ENCODE data around the gene TMEM163.

DNA sequence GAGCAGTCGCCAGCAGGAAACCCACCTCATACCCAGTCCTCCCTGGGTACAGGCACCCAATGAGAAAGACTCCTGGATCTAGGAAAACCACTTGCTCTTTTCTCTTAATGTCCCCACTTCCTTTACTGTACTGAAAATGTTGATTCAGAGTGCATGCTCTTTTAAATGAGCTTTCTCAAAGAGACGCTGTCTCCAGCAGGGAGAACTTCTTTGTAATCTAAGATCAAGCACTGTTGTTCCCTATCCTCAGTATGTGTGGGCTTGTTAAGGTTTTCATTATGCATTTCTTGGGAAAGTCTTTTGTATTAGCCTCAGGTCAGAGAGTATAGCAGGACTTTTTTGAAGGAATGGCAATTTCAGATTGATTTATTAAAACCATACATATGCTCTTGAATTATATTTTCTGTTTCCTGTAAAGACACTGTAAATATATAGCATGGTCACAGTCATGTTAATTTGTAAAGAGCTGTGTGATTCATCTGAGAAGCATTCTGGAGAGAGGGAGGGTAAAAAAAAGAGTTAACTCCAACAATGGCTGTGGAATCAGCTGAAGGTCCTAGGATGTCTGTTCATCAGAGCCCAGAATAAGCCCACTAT is 286.9 kb downstream of the TMEM163 start:
- TF ChIP-seq, protein P1, sequence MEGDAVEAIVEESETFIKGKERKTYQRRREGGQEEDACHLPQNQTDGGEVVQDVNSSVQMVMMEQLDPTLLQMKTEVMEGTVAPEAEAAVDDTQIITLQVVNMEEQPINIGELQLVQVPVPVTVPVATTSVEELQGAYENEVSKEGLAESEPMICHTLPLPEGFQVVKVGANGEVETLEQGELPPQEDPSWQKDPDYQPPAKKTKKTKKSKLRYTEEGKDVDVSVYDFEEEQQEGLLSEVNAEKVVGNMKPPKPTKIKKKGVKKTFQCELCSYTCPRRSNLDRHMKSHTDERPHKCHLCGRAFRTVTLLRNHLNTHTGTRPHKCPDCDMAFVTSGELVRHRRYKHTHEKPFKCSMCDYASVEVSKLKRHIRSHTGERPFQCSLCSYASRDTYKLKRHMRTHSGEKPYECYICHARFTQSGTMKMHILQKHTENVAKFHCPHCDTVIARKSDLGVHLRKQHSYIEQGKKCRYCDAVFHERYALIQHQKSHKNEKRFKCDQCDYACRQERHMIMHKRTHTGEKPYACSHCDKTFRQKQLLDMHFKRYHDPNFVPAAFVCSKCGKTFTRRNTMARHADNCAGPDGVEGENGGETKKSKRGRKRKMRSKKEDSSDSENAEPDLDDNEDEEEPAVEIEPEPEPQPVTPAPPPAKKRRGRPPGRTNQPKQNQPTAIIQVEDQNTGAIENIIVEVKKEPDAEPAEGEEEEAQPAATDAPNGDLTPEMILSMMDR (IDR thresholded peaks at IDR 0.05; ENCODE audit: low read depth, low read length): no peak
- TF ChIP-seq POLR2A (IDR thresholded peaks at IDR 0.05; ENCODE audit: extremely low read depth, insufficient read length): no peak
- TF ChIP-seq, protein P2, sequence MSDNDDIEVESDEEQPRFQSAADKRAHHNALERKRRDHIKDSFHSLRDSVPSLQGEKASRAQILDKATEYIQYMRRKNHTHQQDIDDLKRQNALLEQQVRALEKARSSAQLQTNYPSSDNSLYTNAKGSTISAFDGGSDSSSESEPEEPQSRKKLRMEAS (IDR thresholded peaks at IDR 0.05; ENCODE audit: low read depth, low read length): no peak
- no peak for TF ChIP-seq MYC (IDR thresholded peaks at IDR 0.05; ENCODE audit: low read depth, low read length)

Measured in NB4 (cell line).